HG02870 (cell line): Measurements from ENCODE around the gene XPNPEP3.

Experiments
- ATAC-seq: cut with Tn5 transposase; IDR thresholded peaks from one replicate; pipeline ENCODE4 v1.9.1; 2021; ENCODE audit warnings: mild to moderate bottlenecking, moderate library complexity; ENCODE audit not compliant: unreplicated experiment

XPNPEP3 gene

GRCh38 chr22:40928657-40929056 lies 71.7 kb downstream of the XPNPEP3 start:
- ATAC-seq: no peak

- no peak for ATAC-seq
Observed at GRCh38 chr22:40932396-40932795, 75.4 kb downstream of the XPNPEP3 start.

GRCh38 chr22:40939202-40939601 lies 82.3 kb downstream of the XPNPEP3 start:
- ATAC-seq: no peak

- peak; percentile 74 for ATAC-seq
Observed at GRCh38 chr22:40950962-40951794, 94.2 kb downstream of the XPNPEP3 start, which contains the start of gene RBX1. Gene RBX1, plus strand, starts transcription at chr22:40951378. Its CDS starts 21 bp downstream, at chr22:40951399.

GRCh38 chr22:40951795-40952605 lies 95.1 kb downstream of the XPNPEP3 start:
- no peak for ATAC-seq

- ATAC-seq: no peak
Observed at GRCh38 chr22:40953471-40953870, 96.5 kb downstream of the XPNPEP3 start.

- ATAC-seq: no peak
Observed at GRCh38 chr22:40954113-40954512, 97.2 kb downstream of the XPNPEP3 start.

- ATAC-seq: no peak
Observed at GRCh38 chr22:40955571-40955970, 98.6 kb downstream of the XPNPEP3 start.

GRCh38 chr22:40957601-40958000 lies 100.7 kb downstream of the XPNPEP3 start:
- no peak for ATAC-seq

- no peak for ATAC-seq
Observed at GRCh38 chr22:40958299-40958698, 101.4 kb downstream of the XPNPEP3 start.

- ATAC-seq: no peak
Observed at GRCh38 chr22:40960145-40960544, 103.2 kb downstream of the XPNPEP3 start.

GRCh38 chr22:40965936-40966725 lies 109.2 kb downstream of the XPNPEP3 start:
- ATAC-seq: no peak

- ATAC-seq: no peak
Observed at GRCh38 chr22:40966726-40967085, 109.8 kb downstream of the XPNPEP3 start.

- ATAC-seq: no peak
Observed at GRCh38 chr22:40967111-40967760, 110.3 kb downstream of the XPNPEP3 start.

- ATAC-seq: no peak
Observed at GRCh38 chr22:40972587-40972986, 115.6 kb downstream of the XPNPEP3 start.

GRCh38 chr22:40973144-40973543 lies 116.2 kb downstream of the XPNPEP3 start:
- ATAC-seq: no peak

- no peak for ATAC-seq
Observed at GRCh38 chr22:40975366-40975765, 118.4 kb downstream of the XPNPEP3 start.

GRCh38 chr22:40976866-40977700 lies 120.1 kb downstream of the XPNPEP3 start:
- no peak for ATAC-seq

- no peak for ATAC-seq
Observed at GRCh38 chr22:40979198-40979597, 122.2 kb downstream of the XPNPEP3 start.

GRCh38 chr22:40979871-40980270 lies 122.9 kb downstream of the XPNPEP3 start:
- ATAC-seq: no peak
